H1 (cell line): ENCODE data around the gene TMEM151A. TPM values are rescaled to one million over a fixed set of nuclear protein-coding genes. Genes with fewer than 3 reads are reported as not detected.

ENCODE experiments used
- MAFK ChIP-seq: IDR thresholded peaks from 2 replicates; pipeline ENCODE4 v1.6.1; 2012; ENCODE audit warnings: low read depth, mild to moderate bottlenecking, improper control_type of control experiment, low read length
- POLR2AphosphoS5 ChIP-seq: IDR thresholded peaks from 2 replicates; pipeline ENCODE4 v1.6.1; 2011; ENCODE audit warnings: low read depth, low read length
- POU5F1 ChIP-seq: IDR thresholded peaks from 2 replicates; pipeline ENCODE4 v1.6.1; 2011; ENCODE audit warnings: low read depth, mild to moderate bottlenecking, low read length, moderate library complexity
- RBBP5 ChIP-seq: IDR thresholded peaks from 2 replicates; pipeline ENCODE4 v1.7.1; 2012; ENCODE audit warnings: low read depth, mild to moderate bottlenecking, inconsistent platforms, low read length, moderate library complexity, borderline replicate concordance
- RNF2 ChIP-seq: fragments of 200-900, 300-1000 bp; sonication (generic); IDR thresholded peaks from 2 replicates; pipeline ENCODE4 v1.7.1; 2016; ENCODE audit warnings: borderline replicate concordance, low read depth, mild to moderate bottlenecking, antibody characterized with exemption, low read length; ENCODE audit not compliant: poor library complexity, severe bottlenecking; ENCODE audit errors: missing control alignments
- RXRA ChIP-seq: IDR thresholded peaks from 2 replicates; pipeline ENCODE4 v1.6.1; 2011; ENCODE audit warnings: low read depth, mild to moderate bottlenecking, low read length, moderate library complexity; ENCODE audit not compliant: insufficient read depth
- SP1 ChIP-seq: IDR thresholded peaks from 2 replicates; pipeline ENCODE4 v1.6.1; 2011; ENCODE audit warnings: low read depth, low read length
- SP4 ChIP-seq: IDR thresholded peaks from 2 replicates; pipeline ENCODE4 v1.6.1; 2012; ENCODE audit warnings: low read length, inconsistent platforms
- TAF7 ChIP-seq: optimal IDR thresholded peaks from 2 replicates; pipeline ENCODE3; 2011; ENCODE audit warnings: low read depth, mild to moderate bottlenecking, inconsistent platforms, low read length, moderate library complexity, borderline replicate concordance
- polyA plus RNA-seq, 7 experiments: library from polyadenylated mRNA; depleted of rRNA in 3 of 7; stranded (reverse) in 5 of 7; unstranded in 2 of 7; fragments of >200 nt in 5 of 7; fragments of 200-250 nt in 2 of 7; gene quantifications; 1 replicate in 5 of 7; 2 replicates in 1 of 7; 4 replicates in 1 of 7; pipeline versions ENCODE4 v1.2.1 to v1.2.3, GENCODE V29; 2011 to 2013; ENCODE audit warnings: missing spikeins in 2 of 7, mixed read lengths in 2 of 7
- total RNA-seq: library from RNA; stranded (reverse); fragmentation: NEBNext Ultra II Directional; extraction: Animal tissue kit (Norgen Biotek cat#: 25700); gene quantifications from 2 replicates; pipeline ENCODE4 v1.2.1, GENCODE V29; 2021

The TMEM151A gene
- total and polyA plus RNA-seq, 2 of the 8 experiments (the other 6 are each of a cell fraction or from before 2014, with no cell fraction given), result 3.2 TPM

GRCh38 chr11:66266378-66267038 is 25.2 kb upstream of the TMEM151A start (continued):
- TF ChIP-seq RNF2 (no peak), TAF7 (no peak), RBBP5 (no peak), RXRA (no peak), SP1 (no peak), POLR2AphosphoS5 (no peak), POU5F1 (no peak), MAFK (no peak), SP4 (no peak)
